Measurements from ENCODE around the gene TCN2.

DNA sequence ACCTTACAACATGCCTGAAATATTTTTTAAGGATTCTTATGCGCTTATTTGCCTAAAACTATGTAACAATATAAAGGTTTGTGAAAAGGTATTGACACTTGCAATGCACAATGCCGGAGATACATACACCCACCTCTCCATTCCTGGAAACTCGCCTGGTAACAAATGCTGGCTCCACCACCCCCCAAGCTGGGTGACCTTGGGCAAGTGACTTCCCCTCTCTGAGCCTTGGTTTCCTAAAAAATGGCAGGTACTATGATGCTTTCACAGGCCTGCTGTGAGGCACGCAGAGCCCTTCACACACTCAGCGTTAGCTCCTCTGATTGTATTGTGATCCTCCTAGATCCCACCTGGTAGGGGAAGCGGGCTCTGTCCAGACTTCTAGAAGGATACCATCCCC is 34.8 kb upstream of the TCN2 start:
- no peak for TF ChIP-seq PPARA (CRISPR knock-in tag; IDR thresholded peaks at IDR 0.05; ENCODE audit: borderline replicate concordance)
- no peak for TF ChIP-seq CSDC2 (CRISPR knock-in tag; IDR thresholded peaks at IDR 0.05)
